Left ventricle myocardium inferior (tissue), 1 donor: ENCODE data around the gene KCNAB2. TPM values are rescaled to one million over a fixed set of nuclear protein-coding genes. Genes with fewer than 3 reads are reported as not detected.
A peak's percentile ranks its signal among the peaks of the same experiment; 100 is the strongest.
"Not testable (repeated sequence)": the region's sequence is repeated elsewhere in the genome, so short reads cannot be mapped to it uniquely, and the experiment has no call there.

Source experiments
- DNase-seq: peaks from one replicate; pipeline ENCODE4 v3.0.0-alpha.2; 2020
- H3K27ac ChIP-seq: fragments of 200-600 bp; replicated peaks from 2 replicates; pipeline ENCODE4 v1.8.0; 2021
- H3K27me3 ChIP-seq: fragments of 200-600 bp; 2 replicates; pipeline ENCODE4 v1.8.0; 2021; ENCODE audit warnings: low read depth
- H3K36me3 ChIP-seq: fragments of 200-600 bp; 2 replicates; pipeline ENCODE4 v1.8.0; 2021
- H3K4me1 ChIP-seq: fragments of 200-600 bp; 2 replicates; pipeline ENCODE4 v1.8.0; 2021
- H3K4me3 ChIP-seq: fragments of 200-600 bp; 2 replicates; pipeline ENCODE4 v1.8.0; 2021; ENCODE audit warnings: mild to moderate bottlenecking, moderate library complexity
- H3K9me3 ChIP-seq: fragments of 200-600 bp; replicated peaks from 2 replicates; pipeline ENCODE4 v1.8.0; 2021
- intact Hi-C: fragments of 100-400 bp; cut with micrococcal nuclease; formaldehyde crosslinking; loops from one replicate; pipeline ENCODE4 v1.11.0; 2022
- total RNA-seq: library from RNA; stranded (reverse); fragmentation: NEBNext Ultra II Directional; extraction: Animal tissue kit (Norgen Biotek cat#: 25700); gene quantifications from one replicate; pipeline ENCODE4 v1.2.1, GENCODE V29; 2021
- TF ChIP-seq, protein P1 (sequence below): fragments of 200-600 bp; IDR thresholded peaks from 2 replicates; pipeline ENCODE4 v1.8.0; 2021; ENCODE audit warnings: antibody characterized with exemption, mild to moderate bottlenecking, borderline replicate concordance
- donor health status: DM: no; HTN: yes; CAD: no; lungs with severe emphysema.

The KCNAB2 gene
- total RNA-seq, 1 donor from 2014 or later, result 31.0 TPM

DNA sequence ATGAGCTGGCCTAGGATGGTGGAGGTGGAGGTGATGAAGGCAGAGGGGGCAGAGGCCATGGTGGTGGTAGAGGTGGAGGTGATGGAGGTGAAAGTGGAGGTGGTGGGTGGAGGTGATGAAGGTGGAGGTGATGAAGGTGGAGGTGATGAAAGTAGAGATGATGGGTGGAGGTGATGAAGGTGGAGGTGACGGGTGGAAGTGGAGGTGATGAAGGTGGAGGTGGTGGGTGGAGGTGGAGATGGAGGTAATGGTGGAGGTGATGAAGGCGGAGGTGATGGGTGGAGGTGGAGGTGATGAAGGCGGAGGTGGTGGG, 33.8 kb upstream of the KCNAB2 start:
- no peak overlapping the region for H3K4me3 ChIP-seq
- no peaks in the 10 kb centered on the region for H3K36me3 ChIP-seq
- TF ChIP-seq, protein P1, sequence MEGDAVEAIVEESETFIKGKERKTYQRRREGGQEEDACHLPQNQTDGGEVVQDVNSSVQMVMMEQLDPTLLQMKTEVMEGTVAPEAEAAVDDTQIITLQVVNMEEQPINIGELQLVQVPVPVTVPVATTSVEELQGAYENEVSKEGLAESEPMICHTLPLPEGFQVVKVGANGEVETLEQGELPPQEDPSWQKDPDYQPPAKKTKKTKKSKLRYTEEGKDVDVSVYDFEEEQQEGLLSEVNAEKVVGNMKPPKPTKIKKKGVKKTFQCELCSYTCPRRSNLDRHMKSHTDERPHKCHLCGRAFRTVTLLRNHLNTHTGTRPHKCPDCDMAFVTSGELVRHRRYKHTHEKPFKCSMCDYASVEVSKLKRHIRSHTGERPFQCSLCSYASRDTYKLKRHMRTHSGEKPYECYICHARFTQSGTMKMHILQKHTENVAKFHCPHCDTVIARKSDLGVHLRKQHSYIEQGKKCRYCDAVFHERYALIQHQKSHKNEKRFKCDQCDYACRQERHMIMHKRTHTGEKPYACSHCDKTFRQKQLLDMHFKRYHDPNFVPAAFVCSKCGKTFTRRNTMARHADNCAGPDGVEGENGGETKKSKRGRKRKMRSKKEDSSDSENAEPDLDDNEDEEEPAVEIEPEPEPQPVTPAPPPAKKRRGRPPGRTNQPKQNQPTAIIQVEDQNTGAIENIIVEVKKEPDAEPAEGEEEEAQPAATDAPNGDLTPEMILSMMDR, result no peak
- intact Hi-C loops, result no loop called here
- H3K4me1 ChIP-seq, result peaks cover 47% of the 10 kb centered on the region
- DNase-seq, result no peak
- no peaks in the 10 kb centered on the region for H3K27me3 ChIP-seq
- H3K9me3 ChIP-seq, result no peaks in the 10 kb centered on the region
- H3K27ac ChIP-seq, result no peak overlapping the region

DNA sequence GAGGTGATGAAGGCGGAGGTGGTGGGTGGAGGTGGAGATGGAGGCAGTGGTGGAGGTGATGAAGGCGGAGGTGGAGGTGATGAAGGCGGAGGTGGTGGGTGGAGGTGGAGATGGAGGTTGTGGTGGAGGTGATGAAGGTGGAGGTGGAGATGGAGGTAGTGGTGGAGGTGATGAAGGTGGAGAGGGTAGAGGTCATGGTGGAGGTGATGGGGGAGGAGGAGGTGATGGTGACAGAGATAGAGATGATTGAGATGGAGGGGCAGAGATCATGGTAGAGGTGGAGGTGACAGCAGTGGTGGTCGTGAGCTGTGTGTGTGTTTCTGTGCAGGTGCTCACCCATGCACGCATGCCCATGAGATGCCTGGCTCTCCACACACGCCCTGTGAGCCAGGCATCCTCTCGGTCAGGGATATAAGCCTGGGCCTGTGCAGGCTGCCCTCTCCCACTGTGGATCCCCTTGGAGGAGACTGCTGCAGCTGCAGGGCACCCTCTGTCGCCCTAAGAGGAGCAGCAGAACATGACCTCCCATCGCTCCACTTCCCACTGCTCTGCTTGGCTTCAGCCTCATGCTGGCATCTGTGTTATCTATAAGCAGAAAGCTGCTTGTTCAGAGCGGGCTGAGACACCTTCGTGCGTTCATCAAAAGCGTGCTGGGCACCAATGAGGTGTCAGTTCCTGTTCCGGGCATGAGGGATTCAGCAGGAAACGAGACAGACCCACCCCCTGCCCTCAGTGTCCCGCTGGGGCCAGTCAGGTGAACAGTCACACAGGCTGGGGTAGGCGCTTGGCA, 33.0 kb upstream of the KCNAB2 start:
- peak overlapping the region; percentile 93 for H3K27ac ChIP-seq
- H3K27me3 ChIP-seq, result no peaks in the 10 kb centered on the region
- peaks cover 39% of the 10 kb centered on the region for H3K4me1 ChIP-seq
- H3K4me3 ChIP-seq, result no peak overlapping the region
- peak; percentile 35 for DNase-seq
- H3K9me3 ChIP-seq, result no peaks in the 10 kb centered on the region
- intact Hi-C loops, result no loop called here
- H3K36me3 ChIP-seq, result no peaks in the 10 kb centered on the region
- TF ChIP-seq, protein P1, result no peak

DNA sequence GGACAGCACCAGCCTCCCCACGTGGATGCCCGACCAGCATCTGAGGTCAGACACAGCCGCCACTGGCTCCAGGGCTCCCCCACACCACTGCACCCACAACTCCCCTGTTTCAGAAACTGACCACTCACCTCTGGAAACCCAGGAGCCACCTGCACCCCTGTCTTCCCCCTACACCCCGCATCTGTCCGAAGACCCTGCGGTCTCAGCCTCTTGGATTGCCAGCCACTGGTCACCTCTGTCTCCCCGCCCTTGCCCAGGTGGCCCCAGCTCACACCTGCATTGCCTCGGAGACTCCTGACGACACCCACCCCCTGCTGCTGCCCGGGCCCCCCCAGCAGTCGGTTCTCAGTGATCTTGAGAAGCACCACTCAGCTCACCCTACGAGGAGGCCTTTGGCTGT, 32.2 kb upstream of the KCNAB2 start:
- no peak for DNase-seq
- TF ChIP-seq, protein P1, result no peak

DNA sequence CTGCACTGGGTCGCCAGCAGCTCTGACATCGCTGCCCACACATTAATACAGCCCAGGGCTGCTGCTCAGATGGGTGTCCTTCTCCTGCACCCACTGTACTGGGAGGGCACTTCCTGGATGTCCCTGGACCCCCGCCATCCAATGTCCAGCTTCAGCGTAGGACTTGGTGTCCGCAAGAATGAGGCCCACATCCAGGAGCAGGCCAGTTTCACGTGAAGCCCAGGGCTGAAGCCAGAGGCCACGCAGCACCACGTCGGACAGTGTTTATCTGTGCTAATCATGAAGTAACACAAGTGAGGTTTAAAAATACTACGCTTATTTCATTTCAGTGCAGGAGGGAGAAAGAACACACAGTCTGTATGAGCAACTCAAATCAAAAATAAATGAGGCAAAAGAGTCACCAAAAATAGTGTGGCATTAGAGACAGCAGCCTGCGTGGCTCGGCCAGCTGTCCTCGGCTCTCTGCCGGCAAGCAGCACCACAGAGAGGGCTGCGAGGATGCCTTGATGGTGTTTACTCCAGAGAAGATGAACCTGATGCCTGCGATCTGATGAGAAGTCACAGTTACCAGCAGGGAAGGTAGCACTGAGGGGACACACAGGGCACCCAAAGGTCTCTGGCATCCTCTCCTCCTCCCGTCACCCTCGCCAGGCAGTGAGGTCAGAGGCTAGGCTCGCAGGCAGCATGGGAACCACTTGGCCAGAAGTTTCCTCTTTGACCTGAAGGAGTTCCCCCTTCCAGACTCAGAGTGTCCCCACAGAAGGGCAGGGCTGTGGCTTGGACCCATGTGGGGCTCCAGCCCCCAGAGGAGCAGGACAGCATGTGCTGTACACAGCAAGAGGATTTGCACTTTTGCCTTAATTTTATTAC, 31.3 kb upstream of the KCNAB2 start:
- peak; percentile 82 for DNase-seq
- intact Hi-C loops, result no loop called here
- H3K4me1 ChIP-seq, result peaks cover 42% of the 10 kb centered on the region
- H3K27ac ChIP-seq, result peak overlapping the region; percentile 93
- H3K27me3 ChIP-seq, result no peaks in the 10 kb centered on the region
- H3K9me3 ChIP-seq, result no peaks in the 10 kb centered on the region
- no peaks in the 10 kb centered on the region for H3K36me3 ChIP-seq
- TF ChIP-seq, protein P1, result no peak
- H3K4me3 ChIP-seq, result no peak overlapping the region

More for the DNA sequence above, 32.2 kb upstream of the KCNAB2 start:
- peaks cover 38% of the 10 kb centered on the region for H3K4me1 ChIP-seq
- H3K4me3 ChIP-seq, result no peak overlapping the region
- no peaks in the 10 kb centered on the region for H3K27me3 ChIP-seq
- H3K36me3 ChIP-seq, result no peaks in the 10 kb centered on the region
- intact Hi-C loops, result no loop called here
- H3K9me3 ChIP-seq, result no peaks in the 10 kb centered on the region
- peak overlapping the region; percentile 93 for H3K27ac ChIP-seq

DNA sequence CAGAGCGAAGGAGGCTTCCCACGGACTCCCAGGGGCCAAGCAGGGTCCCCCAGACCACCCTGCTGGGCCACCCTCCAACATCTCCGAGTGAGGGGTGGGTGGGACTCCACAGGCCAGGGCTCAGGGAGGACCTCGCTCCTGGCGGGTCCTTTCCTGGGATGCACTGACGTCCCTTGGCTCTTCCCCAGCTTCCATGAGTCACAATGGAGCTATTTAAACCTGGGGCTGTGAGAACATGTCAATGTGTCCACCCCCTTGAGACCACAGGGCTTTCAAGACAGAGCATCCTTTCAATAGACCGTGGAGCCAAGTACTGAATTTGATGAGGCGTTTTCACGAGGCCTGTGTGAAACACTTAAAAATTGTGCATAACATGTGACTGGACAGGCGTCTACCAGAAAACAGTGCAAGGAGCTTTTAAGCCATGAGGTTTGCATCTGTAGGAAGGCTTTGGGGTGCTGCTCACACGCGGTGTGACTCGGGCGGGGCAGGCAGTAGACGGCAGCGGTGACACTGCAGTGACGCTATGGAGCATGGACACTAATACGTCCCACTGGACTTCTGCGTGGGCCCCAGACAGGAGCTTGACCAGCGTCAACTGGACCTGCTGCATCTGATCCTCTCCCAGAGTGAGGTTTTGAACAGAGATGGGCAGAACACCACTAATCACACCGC, 29.4 kb upstream of the KCNAB2 start:
- H3K4me1 ChIP-seq, result peaks cover 48% of the 10 kb centered on the region
- DNase-seq, result peak; percentile 16
- no peaks in the 10 kb centered on the region for H3K27me3 ChIP-seq

DNA sequence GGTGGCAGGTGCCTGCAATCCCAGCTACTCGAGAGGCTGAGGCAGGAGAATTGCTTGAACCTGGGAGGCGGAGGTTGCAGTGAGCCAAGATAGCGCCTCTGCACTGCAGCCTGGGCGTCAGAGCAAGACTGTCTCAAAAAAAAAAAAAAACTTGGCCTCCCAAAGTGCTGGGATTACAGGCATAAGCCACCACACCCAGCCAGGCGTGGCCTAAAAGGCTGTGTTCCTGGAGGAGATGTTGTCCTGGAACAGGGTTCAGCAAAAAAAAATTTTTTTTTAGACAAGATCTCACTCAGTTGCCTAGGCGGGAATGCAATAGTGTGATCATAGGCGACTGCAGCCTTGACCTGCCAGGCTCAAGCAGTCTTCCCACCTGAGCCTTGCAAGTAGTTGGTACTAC, 28.0 kb upstream of the KCNAB2 start:
- H3K4me1 ChIP-seq, result peaks cover 47% of the 10 kb centered on the region
- H3K27me3 ChIP-seq, H3K36me3 ChIP-seq, intact Hi-C loops, H3K27ac ChIP-seq, H3K9me3 ChIP-seq, H3K4me3 ChIP-seq: not testable (repeated sequence)
- peak; percentile 6 for DNase-seq

More for the DNA sequence above, 29.4 kb upstream of the KCNAB2 start:
- Histone ChIP-seq H3K9me3 (no peaks in the 10 kb centered on the region), H3K36me3 (no peaks in the 10 kb centered on the region), H3K4me3 (no peak overlapping the region), H3K27ac (peak overlapping the region; percentile 23)
- intact Hi-C loops, result no loop called here
- TF ChIP-seq, protein P1, result no peak
